Right forelimb (tissue), 1 donor: Measurements from ENCODE around the gene TFAP2E.
A peak's percentile ranks its signal among the peaks of the same experiment; 100 is the strongest.

Experiments
- DNase-seq: peaks from one replicate; pipeline ENCODE4 v3.0.0-alpha.2; 2018

The TFAP2E gene

DNA sequence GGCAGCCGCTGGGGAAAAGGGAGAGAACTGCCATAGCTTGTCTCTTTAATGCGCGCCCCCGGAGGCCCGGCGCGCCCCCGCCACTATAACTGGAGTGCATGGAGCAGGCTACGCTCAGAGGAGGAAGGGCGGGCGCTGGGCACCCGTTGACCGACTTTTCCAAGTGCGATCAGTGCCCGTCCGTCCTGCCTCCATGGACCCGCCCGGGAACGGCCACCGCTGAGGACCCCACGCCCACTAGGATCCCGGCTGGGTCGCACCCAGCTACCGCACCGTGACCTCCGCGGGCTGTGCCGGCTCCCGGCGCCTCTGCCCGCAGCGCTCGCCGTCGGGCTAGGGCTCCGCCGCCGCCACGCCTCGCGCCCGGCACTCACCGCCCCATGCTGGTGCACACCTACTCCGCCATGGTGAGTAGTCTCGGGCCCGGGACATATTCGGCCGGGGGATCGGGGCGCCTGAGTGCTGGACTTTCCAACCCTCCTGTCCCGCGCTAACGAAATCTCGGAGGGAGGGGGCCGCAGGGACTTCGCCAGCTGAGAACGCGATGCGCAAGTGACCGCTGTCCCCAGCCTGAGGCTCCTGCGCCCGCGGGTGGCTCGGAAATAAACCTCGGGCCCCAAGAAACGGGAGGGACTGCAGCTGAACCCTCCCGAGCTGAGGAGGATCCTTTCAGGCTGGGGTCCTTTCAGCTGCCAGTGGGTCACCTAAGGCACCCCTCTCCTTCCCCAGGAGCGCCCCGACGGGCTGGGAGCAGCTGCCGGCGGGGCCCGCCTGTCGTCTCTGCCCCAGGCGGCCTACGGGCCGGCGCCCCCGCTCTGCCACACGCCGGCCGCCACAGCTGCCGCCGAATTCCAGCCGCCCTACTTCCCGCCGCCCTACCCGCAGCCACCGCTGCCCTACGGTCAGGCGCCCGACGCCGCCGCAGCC, at the start of gene TFAP2E:
Gene TFAP2E, plus strand, starts transcription at position 117 of the 927 bp plus-strand sequence. Its CDS starts 264 bp downstream, at position 381.
- peak; percentile 77 for DNase-seq

DNA sequence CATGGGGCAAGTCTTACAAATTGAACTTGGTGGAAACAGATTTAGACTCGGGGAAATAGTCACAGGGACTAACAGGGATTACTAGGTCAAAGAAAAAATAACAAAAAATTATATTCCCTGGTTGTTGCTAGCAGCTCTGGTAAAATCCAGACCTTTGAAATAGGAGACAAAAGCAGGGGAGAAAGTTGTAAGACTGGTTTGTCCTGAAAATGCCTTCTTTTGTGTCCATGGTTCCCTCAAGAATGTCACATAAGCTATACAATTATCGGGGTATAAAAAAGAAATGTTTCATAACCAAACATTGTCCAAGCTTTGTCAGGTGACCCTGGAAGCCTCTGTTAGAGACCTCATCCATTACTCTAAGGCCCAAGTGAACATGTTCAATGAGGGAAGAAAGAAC, 49.0 kb upstream of the TFAP2E start:
- no peak for DNase-seq

DNA sequence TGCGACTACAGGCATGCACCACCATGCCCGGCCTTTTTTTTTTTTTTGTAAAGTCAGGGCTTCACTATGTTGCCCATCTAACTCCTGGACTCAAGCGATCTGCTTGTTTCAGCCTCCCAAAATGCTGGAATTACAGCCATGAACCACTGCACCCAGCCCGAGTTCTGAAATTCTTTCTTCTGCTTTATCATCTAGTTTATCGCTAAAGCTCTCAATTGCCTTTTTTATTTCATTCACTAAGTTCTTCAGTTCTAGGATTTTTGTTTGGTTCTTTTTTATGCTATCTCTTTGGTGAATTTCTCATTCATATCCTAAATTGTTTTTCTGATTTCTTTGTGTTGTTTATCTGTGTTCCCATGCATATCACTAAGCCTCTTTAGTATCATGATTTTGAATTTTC, 42.9 kb upstream of the TFAP2E start:
- DNase-seq, result no peak

DNA sequence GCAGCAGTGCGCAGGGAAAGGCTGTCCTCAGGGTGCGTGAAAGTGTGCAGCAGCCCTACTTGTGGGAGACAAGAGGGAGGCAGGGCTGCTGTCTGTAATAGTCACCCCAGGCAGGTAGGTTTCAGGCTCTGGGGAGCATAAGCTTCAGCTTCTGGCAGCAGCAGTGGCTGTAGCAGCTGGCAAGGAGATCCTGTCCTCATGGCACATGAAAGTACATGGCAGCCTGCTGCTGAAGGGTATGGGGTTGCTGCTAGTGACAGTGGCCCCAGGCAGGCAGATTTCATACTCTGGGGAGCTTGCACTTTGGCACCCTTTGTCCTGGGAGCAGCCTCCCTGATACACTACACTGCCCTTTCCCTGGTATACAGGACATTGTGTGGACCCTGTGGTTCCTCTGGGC, 42.2 kb upstream of the TFAP2E start:
- no peak for DNase-seq

DNA sequence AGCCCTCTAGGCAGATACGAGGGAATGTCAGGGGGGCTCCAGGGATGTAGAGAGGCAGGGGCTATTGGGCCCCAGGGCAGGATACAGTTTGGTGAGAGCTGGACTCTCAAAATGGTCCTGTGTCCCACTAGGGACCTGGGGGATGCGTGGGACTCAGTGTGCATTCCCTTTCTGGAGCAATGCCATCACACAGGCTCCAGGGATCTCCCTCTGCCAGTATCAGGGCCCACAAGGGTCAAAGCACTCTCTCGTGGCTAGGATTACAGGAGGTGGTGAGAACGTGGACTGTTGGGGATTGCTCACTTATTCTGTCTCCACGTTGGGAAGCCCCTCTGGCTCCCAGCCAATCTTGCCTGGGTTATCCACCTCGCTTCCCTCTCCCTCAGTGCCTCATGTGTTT, 41.7 kb upstream of the TFAP2E start:
- DNase-seq, result no peak

DNA sequence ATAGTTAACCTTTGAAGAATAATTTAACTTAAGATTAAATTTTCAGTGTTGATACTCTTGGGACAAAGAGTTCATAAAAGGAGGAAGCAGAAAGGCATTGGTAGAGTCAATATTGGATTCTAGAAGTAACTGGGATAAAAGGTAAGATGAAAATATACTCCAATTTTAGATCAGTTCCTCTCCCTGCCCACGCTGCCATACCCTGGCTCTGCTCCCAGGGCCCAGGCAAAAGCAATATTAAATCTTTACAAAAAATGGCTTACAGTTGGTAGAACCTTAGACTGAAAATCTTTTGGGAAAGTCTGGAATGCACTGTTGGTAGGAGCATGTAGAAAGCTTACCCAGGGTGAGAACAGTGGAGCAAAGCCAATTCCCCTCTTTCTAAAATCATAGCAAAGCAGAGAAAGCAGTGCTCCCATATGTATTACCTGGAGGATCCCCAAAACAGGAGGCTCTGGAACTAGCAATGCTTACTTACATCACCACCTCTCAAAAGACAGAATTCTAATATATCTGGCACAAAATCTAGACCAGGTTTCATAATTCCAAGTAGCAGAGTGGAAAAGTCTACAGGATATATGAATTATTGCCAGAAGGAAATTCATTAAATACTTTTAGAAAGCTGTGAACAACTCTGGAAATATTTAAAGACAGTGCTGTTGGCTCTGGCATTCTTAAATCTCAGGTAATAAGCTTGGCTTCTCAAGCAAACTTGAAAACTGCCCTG, 40.5 kb upstream of the TFAP2E start:
- no peak for DNase-seq

DNA sequence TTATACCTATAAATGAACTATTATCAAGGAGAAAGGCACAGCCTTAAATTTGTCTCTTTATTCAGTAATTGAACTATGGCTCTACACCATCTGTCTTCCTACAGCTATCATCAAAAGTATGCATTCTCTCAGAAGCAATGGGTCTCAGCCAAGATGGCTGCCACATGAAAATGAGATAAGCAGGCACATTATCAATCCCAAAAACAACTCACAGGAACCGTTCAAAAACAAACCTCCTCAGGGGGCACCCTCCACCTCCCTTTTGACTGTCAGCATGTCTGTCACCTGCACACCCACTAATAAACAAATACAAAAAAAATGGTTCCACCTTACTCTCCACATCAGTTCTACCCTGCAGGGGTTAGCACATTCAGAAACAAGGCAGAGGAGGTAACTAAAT, 39.5 kb upstream of the TFAP2E start:
- DNase-seq, result no peak

DNA sequence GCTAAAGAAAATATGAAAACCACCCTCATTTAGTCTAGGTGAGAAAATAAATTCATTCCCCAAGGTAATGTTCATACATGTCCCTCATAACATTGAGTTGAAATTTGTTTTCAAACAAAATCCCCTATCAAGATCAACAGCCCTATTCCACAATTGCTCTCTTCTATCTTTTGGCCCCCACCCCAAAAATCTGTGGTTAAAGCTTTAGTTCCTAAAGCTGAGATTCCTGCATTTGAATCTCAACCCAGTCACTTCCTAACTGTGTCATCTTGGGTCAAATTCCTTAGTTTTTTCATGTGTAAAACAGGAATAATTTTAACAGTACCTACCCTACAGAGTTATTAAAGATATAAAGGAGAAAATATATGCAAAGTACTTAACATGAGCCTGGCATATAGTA, 37.9 kb upstream of the TFAP2E start:
- no peak for DNase-seq

DNA sequence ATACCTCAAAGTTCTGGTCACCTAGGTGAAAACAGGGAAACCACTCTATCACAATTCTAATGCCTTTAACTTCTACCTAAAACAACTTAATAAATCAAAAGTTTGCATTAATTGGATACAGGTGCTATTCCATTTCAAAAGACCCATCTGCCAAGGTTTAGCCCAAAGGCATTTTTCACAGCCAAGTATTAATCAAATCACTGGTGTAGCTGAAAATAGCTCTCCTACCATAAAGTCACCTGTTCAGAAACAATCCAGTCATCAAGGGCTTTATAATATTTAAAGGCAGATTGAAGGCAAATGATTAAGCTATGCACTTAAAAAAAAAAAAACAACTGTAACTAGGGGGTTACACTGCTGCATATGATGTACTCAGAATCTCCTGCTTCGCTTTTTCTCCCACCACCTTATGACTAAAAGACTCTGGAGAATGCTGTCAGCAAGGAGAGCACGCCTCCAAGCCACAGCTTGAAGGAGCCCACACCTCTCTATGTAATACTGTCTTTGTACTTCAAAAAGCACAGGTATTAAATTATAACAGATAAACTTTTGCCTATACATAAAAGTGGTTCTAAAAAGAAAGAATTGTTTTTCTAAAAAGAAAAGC, 36.5 kb upstream of the TFAP2E start:
- DNase-seq, result no peak

DNA sequence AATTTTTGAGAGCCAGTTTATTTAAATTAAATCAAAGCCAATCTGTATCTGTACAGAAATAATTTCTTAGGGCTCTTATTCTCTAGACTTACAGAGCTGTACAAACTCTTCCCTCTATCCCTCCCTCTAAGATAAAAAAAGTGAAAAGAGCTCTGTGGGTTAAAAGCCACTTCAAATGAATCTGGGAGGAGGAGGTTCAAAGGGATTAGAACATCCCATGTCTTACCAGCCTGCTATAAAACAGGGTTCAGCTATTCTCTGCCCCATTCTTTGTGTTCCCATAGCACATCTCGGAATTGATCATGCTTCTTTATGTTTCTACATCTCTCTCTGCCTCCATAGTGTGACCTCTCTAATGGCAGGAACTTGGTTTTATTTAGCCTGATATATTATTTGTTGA, 35.3 kb upstream of the TFAP2E start:
- no peak for DNase-seq

DNA sequence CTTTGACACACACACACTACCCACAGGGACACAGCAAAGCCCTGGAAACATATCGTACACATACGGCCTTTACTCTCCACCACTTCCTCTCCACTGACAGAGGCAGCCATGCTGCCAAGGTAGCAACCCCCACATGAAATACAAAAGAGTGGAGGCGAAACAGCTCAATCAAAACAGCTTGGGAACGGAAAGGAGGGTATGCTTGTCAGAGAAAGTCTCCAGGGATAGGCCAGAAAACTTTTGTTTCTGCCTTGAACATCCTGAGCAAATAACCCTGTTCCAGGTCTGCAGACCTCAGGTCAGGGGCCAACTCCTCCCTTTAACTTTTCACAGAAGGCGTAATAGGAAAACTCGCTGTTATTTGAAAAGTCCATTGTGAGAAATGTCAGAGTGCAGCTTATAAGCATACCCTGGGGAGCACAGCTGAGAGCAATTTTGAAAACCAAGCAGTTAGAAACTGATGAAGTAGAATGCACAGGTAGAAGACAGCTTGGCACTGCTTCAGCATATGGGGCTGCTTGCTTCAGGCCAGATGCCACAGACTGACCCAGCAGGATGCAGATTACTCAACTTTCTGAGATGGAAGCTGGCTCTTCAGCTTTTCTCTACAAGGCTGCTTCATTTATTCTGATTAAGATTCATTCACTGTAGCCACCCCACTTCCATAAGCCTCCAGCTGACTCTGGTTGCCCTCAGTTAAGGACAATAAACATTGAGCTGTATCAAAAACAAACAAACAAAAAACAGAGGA, 33.9 kb upstream of the TFAP2E start:
- no peak for DNase-seq

DNA sequence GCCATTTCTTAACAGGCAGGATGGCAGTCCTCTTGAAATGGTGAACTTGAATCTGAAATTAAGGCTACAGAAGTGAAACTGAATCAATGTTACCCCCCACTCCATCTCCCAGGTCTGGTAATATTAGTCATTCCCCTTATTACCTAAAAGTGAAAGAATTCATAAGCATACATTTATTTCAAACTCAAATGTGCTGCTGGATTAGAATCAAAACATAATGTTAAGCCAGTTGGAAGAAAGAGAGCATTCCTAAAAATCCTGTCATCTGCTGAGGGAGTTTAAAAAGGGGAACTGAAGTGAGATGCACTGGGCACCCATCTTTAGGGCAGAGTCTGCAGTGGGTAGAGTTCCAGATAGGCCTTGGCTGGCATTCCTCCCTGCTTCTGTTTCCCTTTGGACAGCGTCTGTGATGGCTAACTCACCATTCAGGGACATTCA, 33.3 kb upstream of the TFAP2E start:
- no peak for DNase-seq

DNA sequence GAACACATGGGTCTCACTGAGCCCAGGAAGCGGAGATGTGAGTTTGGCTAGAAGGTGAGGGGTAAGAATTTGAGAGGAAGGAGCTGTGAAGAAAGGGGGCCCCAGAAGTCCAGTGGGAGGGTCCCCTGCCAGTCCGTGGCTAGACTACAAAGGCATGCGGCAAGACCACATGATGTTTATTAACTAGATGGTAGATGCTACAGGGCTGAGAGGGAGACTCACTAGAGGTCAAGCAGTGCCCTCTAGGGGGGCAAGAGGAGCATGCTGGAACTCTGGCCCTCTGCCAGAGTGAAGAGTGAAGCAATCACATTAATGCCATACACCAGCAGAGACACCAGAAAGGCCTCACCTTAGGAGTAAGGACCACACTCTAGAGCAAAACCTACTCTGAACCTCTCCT, 28.1 kb upstream of the TFAP2E start:
- no peak for DNase-seq

DNA sequence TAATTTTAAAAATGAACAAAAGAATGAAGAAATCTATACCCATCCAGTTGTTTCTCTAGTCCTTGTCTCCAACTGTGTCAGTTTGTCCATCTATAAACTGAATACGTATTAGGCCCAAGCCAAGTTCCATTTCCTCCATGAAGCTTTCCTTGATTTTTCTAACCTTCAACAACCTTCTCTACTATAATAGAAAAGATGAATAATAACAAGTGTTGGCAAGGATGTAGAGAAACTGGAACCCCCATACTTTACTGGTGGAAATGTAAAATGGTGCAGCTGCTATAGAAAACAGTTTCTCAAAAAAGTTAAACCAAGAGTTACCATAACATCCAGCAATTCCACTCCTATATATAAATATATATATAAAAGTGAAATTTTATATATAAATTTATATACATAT, 26.5 kb upstream of the TFAP2E start:
- DNase-seq, result no peak

DNA sequence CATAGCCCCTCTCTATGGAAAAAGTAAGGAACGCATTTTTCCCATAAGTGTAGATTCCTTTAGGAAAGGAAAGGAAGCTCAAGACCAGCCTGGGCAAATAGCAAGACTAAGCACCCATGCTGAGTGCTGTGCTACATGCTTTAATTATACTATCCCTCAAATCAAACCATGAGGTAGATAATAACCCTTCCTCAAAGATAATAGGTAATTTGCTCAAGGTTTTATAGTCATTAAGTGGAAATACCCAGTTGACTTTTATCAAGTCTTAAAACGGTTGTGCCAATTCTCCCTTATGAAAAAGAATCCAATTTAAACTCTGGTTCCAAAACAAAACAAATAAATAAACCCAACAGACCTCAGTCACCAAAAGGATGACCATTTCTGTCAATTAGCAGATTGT, 19.3 kb upstream of the TFAP2E start:
- no peak for DNase-seq

DNA sequence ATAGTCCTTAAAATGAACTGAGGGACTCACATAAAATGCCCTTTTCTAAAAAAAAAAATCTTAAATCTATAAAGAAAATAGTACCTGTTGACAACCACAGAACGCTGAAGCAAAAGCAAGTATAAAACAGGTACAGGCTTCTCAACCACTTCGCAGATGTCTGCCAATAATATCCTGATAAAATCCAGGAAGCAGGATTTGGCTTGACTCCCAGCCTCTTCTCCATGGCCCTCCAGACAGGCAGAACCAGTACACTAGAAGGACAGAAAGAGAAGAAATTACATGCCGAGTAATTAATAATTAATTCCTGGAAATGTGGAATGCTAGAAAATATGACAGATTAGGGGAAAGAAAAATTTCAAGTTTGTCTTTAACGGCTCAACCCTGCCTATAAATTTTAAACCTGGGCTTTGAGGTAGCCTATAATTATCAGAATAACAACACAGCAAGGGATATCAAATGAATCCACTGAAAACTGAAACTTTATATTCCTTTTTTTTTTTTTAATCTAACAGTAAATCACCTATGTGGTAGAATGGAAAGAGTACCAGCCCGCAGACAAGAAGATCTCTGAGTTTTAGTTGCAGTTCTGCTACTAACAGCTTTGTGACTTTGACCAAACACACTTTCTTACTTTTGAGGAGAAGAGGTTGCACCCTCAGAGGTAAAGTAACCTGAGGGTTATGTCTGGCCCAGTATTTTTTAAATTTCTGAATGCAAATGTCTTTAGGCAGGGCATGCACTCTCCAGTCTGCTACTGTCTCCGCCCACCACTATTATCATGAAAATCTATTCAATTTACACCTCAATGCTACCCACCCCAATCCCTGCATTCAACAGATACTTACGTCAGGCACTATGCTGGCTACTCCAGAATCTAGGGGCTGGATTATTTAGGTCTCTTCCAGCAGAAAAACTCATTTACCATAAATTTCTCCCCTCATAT, 18.6 kb upstream of the TFAP2E start:
- DNase-seq, result no peak

DNA sequence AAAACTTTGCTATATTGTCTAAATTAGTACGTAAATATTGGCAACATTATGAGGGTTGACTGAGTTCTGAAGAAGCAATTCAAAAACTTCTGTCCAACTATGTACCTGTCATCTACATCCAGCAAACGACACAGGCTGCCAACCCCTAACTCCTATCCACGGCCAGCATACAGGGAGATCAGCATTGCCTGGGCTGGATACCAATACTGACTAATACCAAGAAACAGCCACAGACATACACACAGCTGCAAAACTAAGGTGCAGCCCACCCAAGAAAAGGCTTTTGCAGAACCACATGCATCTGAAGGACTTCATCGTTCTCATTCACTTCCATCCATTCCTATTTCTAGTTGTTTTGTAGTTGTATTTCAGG, 17.9 kb upstream of the TFAP2E start:
- DNase-seq, result no peak

DNA sequence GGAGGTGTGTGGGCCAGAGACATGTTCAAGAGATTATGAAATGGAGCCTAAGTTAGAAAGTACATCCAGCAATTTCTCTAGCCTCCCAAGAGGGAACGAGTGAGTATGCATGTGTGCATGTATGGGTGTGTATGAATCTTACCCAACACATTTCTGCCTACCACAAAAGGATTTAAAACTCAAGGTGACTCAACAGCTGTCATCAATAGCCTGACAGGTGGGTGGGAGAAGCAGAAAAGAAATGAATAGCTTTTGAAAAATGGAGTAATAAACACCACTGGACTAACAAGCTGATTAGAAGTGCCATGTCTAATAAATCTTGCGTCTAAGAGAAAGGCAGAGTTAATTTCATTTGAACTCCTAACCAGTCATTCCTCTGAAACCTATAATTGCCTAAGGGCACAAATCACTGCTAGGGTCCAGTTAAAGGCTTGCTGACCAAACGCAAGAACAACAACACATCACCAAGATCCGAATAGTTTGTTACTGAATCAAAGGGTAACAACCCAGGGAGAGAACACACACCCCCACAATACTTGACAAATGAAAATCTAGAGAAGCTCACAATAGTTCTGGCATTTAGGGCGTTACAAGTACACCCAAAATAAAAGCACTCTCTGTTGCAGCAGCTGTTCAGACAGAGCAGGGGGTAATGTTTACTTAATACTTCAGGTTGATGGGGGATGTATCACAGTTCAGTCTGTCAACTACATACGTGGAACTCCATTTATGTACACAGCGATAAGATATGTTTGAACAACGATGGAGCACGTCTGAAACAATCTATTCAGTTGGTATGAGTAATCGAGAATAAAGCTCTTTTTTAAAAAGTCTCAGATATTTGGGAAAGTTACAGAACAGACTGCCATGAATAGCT, 17.3 kb upstream of the TFAP2E start:
- DNase-seq, result no peak

DNA sequence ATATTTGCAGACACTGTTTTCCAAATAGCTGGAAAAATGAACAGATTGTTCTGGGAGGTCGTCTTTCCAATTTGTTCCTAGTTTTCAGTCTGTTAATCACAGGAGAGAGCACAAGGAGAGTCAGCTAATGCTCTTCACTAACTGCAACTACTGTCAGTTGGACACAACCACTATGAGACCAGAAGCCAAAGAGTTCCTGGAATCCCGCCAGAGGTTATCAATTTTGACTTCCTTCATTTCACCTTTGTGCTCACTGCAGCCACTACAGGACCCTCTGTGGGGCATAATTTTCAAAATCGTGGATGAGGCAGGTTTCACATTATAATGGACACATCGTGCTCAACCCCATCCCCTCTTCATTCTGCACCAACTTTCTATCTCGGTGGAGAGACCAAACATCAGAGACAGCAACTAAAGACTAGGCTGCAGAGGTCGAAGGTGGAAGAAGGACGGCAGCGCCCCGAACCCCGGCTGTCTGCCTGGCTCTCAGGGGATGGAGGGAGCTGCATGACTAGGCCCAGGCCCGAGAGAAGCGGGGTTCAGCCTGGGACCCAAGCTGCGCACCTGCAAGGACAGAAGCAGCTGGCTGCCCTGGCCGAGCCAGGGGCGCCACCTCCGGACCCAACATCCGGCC, 16.5 kb upstream of the TFAP2E start:
- DNase-seq, result no peak

DNA sequence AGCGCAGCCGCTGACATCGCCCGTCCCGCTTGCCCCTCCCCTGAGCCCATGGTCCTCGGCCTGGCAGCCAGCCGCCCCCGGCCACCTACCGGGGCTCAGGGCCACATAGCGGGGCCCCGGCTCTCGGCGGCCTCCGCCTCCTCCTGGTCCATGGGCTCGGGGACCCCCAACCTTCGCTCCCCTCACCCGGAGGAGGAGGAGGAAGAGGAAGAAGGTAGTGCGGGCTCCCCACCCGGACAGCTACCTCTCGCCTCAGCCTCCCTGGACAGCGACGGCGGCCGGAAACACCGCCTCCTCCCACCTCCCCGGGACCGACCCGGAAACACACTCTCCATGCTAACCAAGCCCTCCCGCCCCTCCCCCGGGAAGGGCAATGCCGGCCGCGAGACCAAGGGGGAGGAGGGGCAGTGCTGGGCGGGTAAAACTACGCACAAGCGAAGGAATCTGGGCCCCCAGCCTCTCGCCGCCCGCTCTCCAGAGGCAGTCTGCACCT, 15.9 kb upstream of the TFAP2E start, which contains the start of gene KIAA0319L:
Gene KIAA0319L, minus strand, starts transcription at position 286 of the 493 bp plus-strand sequence. CDS start 2,912 bp downstream, outside the sequence.
- no peak for DNase-seq
